Stimulated activated CD4-positive, alpha-beta T cell treated with anti-CD3 and anti-CD28 coated beads, Interleukin-1b, Interleukin-23, amount 100 ng/mL, for 1 hour (primary cell): Measurements from ENCODE around the gene RUNX3.

Experiments
- DNase-seq, 2 donors: peaks; one replicate each; pipeline ENCODE4 v3.0.0-alpha.2; 2020; ENCODE audit warnings: low read depth in 2 of 2

The RUNX3 gene

DNA sequence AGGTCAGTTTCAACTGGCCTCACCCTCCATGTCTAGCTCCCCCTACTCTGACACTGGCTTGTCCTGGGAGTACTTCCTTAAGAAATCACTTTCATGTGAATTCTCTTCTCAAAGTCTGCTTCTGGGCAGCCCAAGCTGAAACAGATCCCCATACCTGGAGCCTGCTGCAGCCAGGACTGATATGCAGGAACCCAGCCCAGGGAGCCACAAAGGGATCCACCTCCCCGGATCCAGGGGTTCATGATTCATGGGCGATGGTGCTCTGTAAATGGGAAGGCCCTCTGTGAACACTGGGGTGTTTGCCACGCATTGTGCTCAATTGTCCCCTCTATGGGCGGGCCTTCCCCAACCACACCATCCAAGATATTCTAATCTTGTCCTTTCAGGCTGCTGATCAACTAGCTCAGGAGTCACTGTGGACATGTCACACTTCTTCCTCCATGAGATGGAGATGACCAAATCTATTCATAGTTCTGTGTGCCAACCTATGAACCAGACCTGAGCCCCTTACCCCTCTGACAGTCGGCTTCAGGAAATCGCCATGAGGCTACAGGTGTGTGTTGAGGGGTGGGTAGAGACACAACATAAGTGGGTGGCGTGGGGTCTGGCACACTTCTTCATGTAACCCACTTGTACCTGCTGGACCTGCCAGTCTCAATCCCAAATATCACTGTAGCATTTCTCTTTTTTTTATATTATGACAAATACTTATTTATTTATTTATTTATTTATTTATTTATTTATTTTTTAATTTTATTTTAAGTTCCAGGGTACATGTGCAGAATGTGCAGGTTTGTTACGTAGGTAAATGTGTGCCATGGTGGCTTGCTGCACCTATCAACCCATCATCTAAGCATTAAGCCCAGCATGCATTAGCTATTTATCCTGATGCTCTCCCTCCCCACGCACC is 41.8 kb downstream of the RUNX3 start:
- no peak for DNase-seq

GRCh38 chr1:24886241-24886640 is 43.8 kb downstream of the RUNX3 start:
- DNase-seq, result no peak

- DNase-seq, result no peak
These were observed 45.3 kb downstream of the RUNX3 start for GRCh38 chr1:24884751-24885150.

GRCh38 chr1:24881034-24881433 is 49.0 kb downstream of the RUNX3 start:
- DNase-seq, result no peak

DNA sequence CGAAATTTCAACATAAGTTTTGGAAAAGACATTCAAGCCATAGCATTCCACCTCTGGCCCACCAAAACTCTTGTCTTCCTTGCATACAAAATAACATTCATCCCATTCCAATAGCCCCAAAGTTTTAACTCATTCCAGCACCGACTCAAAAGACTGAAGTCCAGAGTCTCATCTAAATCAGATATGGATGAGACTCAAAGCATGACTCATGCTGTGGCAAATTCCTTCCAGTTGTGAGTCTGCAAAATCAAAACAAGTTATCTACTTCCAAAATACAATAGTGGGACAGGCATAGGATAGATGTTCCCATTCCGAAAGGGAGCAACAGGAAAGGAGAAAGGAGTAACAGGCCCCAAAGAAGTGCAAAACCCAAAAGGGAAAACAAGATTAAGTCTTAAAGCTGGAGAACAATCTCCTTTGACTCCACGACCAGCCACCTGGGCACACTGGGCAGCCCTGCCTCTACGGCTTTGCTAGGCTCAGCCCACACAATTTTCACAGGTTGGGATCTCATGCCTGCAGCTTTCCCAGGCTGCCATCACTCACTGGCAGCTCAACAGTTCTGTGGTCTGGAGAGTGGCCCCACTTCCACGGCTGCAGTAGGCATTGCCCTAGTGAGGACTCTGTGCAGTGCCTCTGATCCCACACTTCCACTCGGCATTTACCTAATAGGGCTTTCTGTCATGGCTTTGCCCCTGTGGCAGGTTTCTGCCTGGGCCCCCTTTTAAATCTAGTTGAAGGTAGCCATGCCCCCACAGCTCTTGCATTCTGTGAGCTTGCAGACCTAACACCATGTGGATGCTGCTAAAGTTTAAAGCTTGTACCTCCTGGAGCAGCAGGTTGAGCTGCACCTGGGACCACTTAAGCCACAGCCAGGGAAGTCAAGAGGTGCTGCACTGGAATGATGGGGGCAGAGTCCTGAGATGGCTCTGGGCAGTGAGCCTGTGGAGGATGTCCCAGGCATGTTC is 51.0 kb downstream of the RUNX3 start:
- no peak for DNase-seq

DNA sequence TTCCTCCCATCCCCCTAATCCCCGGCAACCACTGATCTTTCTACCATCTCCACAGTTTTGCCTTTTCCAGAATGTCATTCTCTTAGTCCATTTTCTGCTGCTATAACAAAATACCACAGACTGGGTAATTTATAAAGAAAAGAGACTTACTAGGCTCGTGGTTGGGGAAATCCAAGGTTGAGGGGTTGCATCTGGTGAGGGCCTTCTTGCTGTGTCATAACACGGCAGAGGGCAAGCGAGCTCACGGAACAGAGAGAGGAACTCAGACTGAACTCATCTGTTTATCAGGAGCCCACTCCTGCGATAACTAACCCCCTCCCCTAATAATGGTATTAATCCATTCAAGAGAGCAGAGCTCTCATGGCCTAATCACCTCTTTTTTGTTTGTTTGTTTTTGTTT is 52.0 kb downstream of the RUNX3 start:
- DNase-seq, result no peak

GRCh38 chr1:24875991-24876506 is 54.0 kb downstream of the RUNX3 start:
- no peak for DNase-seq

- no peak for DNase-seq
These were observed 54.8 kb downstream of the RUNX3 start for GRCh38 chr1:24875257-24875656.

DNA sequence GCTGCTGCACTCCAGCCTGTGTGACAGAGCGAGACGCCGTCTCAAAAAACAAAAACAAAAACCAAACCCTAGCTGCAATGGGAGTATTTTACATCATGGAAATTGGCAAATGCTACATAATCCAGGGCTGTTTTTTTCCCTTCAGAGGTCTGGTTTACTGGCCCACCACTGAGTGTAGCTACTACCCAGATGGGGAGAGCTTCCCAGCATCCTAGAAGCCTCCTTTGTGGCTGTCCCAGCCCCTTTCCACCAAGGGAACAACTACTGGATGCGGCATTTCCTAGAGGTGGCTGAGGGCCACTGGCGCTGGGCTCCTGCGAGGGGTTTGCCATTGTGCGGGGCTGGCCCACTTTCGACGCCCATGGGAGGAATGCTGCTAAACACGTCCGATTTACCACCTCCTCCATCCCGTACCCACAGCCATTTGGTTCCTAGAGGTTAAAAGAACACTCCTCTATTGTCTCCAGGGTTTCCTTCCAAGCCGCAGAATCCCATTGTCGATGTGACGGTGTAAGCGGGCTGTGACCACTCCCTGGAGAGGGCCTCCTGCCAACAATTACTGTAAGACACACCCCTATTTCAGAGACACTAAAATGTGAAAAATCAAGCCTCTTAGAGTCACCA is 55.4 kb downstream of the RUNX3 start:
- no peak for DNase-seq

- no peak for DNase-seq
These were observed 56.0 kb downstream of the RUNX3 start for GRCh38 chr1:24874056-24874455.

- DNase-seq, result no peak
These were observed 56.9 kb downstream of the RUNX3 start for GRCh38 chr1:24873148-24873547.

DNA sequence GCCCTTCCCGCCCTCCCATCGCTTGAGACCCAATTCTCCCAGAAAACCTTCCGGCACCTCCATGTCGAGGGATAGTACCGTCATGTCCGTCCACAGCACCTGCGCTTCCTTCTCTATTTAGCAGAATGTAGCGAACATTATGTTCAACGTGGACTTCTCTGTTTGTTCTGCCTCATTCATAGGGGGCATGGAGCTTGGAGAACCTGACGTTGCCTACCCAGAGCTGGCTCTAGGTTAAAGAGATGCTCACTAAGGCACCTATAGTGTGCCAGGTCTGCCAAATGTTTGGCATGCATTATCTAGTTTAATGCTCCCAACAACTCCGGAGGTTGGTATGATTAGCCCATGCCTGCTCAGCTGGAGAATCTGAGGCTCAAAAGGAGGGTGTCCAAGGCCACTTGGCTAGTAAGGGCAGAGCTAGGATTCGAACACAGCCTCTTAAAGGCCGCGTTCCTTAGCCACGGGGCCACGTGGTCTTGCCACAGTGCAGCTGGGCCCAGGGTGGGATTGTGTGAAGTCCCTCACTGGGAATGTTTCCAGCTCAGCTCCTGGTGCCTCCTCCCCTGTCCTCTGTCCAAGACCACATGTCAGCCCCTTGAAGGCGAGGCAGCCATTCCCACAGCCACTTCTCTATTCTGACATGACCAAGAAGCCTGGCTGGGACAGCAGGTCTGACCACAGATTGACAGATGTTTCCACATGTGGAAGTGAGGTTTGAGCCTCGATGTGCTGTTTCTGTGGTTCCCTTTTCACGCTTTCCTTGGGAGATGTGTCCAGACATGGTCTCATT is 57.8 kb downstream of the RUNX3 start:
- no peak for DNase-seq

- no peak for DNase-seq
These were observed 58.7 kb downstream of the RUNX3 start for GRCh38 chr1:24871306-24871901.

DNA sequence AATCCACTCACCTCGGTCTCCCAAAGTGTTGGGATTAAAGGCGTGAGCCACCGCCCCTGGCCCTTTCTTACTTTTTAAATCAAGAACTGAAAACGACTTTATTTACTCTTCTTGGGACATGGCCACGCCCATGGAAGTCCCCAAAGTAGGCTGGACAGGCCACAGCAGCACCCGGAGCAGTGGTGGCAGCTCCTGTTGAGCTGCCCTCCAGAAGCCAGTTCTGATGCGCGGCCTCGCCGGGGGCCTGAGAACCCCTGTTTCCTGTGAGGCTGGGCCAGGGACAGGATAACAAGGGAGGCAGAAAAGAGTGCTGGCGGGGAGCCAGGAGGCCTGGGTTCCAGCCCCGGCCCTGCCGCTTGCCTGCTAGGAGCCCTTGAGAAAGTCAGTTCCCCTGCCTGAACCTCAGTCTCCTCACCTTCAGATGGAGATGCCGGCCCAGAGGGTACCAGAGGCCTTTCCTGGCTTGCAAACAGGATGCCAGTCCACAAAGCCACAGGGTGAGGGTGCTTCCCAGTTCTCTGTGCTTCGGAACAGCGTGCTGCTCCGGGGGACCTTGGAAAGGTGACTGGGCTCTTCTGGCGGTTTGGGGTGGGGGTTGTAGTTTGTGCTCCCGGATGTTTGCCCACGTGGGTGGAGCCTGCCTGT is 59.4 kb downstream of the RUNX3 start:
- no peak for DNase-seq

- no peak for DNase-seq
These were observed 61.8 kb downstream of the RUNX3 start for GRCh38 chr1:24868016-24868875.

DNA sequence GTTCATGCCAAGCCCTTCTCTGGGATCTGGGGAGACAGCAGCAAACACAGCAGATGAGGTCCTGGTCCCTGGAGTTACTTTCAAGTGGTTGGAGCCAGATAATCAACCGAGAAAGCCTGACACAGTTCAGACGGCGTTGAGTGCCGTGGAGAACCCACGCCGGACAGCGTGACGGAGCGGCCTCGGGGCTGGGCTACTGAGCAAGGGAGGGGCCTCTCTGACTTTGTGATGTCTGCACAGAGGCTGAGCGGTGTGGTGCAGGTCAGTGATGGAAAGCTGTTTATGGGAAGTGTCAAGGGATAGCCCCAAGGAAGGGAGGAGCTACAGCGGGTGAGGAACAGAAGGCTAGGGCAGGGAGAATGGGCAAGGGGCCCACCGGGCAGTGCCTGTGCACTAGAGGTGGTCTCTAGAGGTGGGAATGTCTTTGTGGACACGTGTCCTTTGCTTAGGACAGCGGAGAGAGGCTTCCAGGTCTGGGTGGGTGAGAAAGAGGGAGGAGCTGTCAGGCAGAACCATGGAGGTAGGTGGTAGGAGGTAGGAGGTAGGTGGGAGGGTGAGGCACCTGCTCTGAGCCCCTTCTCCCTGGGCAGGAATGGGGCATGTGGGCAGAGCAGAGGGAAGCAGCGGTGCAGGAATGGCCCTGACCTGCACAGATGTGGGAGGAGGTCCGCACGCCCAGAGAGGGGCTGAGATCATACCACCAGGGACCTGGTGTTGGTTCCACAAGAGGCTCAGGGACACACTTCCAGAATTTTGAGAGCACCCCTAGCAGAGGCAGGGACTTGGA is 62.8 kb downstream of the RUNX3 start:
- DNase-seq, result no peak

GRCh38 chr1:24866211-24867083 is 63.6 kb downstream of the RUNX3 start:
- DNase-seq, result no peak
